Hepatocyte (in vitro differentiated cells): Measurements from ENCODE around the gene DOLPP1. TPM values are rescaled to one million over a fixed set of nuclear protein-coding genes. Genes with fewer than 3 reads are reported as not detected.

Experiments used
- DNase-seq: peaks from one replicate; pipeline ENCODE4 v3.0.0-alpha.2; 2016; ENCODE audit warnings: low spot score
- H2AFZ ChIP-seq: fragments of 200-600 bp; sonication (generic); 2 replicates; pipeline ENCODE4 v1.6.0; 2016; ENCODE audit warnings: antibody characterized with exemption, mild to moderate bottlenecking
- H3K27ac ChIP-seq: fragments of 200-600 bp; sonication (generic); 2 replicates; pipeline ENCODE4 v1.5.1; 2016; ENCODE audit warnings: mild to moderate bottlenecking
- H3K27me3 ChIP-seq: fragments of 200-600 bp; sonication (generic); 2 replicates; pipeline ENCODE4 v1.6.1; 2016
- H3K36me3 ChIP-seq: fragments of 200-600 bp; sonication (generic); replicated peaks from 2 replicates; pipeline ENCODE4 v1.5.1; 2016; ENCODE audit warnings: low read depth; ENCODE audit not compliant: insufficient read depth
- H3K4me1 ChIP-seq: fragments of 200-600 bp; sonication (generic); 2 replicates; pipeline ENCODE4 v1.5.1; 2016; ENCODE audit warnings: mild to moderate bottlenecking, moderate library complexity; ENCODE audit not compliant: insufficient read depth
- H3K4me2 ChIP-seq: fragments of 200-600 bp; sonication (generic); 2 replicates; pipeline ENCODE4 v1.6.0; 2016
- H3K4me3 ChIP-seq: fragments of 200-600 bp; sonication (generic); 2 replicates; pipeline ENCODE4 v1.5.1; 2016; ENCODE audit warnings: mild to moderate bottlenecking
- H3K79me2 ChIP-seq: fragments of 200-600 bp; sonication (generic); 2 replicates; pipeline ENCODE4 v1.6.0; 2017; ENCODE audit warnings: mild to moderate bottlenecking
- H3K9me2 ChIP-seq: fragments of 200-600 bp; sonication (generic); replicated peaks from 2 replicates; pipeline ENCODE4 v1.6.0; 2017; ENCODE audit warnings: mild to moderate bottlenecking; ENCODE audit not compliant: insufficient read depth
- H3K9me3 ChIP-seq: fragments of 200-600 bp; sonication (generic); 2 replicates; pipeline ENCODE4 v1.5.1; 2016; ENCODE audit warnings: low read depth, mild to moderate bottlenecking
- H4K20me1 ChIP-seq: fragments of 200-600 bp; sonication (generic); 2 replicates; pipeline ENCODE4 v1.6.0; 2016; ENCODE audit warnings: mild to moderate bottlenecking; ENCODE audit not compliant: insufficient read depth, poor library complexity, severe bottlenecking
- CTCF ChIP-seq: fragments of 200-600 bp; sonication (generic); IDR thresholded peaks from 2 replicates; pipeline ENCODE4 v1.5.1; 2016; ENCODE audit warnings: antibody characterized with exemption, mild to moderate bottlenecking; ENCODE audit not compliant: poor library complexity
- EZH2 ChIP-seq: fragments of 200-600 bp; sonication (generic); IDR thresholded peaks from 2 replicates; pipeline ENCODE4 v1.6.1; 2016; ENCODE audit warnings: antibody characterized with exemption, mild to moderate bottlenecking, borderline replicate concordance
- EZH2phosphoT487 ChIP-seq: fragments of 200-600 bp; sonication (generic); IDR thresholded peaks from one replicate; pipeline ENCODE4 v1.6.1; 2018; ENCODE audit warnings: antibody characterized with exemption, mild to moderate bottlenecking, low read depth, moderate library complexity; ENCODE audit not compliant: unreplicated experiment, severe bottlenecking
- WGBS: methylation state at CpG from one replicate; pipeline ENCODE4 v1.1.6; 2016; ENCODE audit warnings: low lambda C conversion rate; ENCODE audit errors: missing lambda C conversion rate; 5-methylcytosine and 5-hydroxymethylcytosine counted together
- polyA plus RNA-seq: library from polyadenylated mRNA; unstranded; fragments of >200 nt; fragmentation: Nextera tagmentation; extraction: Ambion mirVana; gene quantifications from 2 replicates; pipeline ENCODE4 v1.2.1, GENCODE V29; 2016
- total RNA-seq: library from RNA; depleted of rRNA; stranded (reverse); fragments of >200 nt; gene quantifications from 2 replicates; pipeline ENCODE4 v1.2.3, GENCODE V29; 2014

Gene DOLPP1
- total and polyA plus RNA-seq, 2 experiments from 2014 or later = 16.2 to 20.6 TPM

GRCh38 chr9:129084087-129084486, 3.2 kb downstream of the DOLPP1 start:
- peaks cover 27% of the 10 kb centered on the region for H3K79me2 ChIP-seq
- no peak overlapping the region for H3K27ac ChIP-seq
- no peaks in the 10 kb centered on the region for H3K27me3 ChIP-seq
- peaks cover 5% of the 10 kb centered on the region for H3K4me1 ChIP-seq
- H3K9me3 ChIP-seq = no peaks in the 10 kb centered on the region
- no peak overlapping the region for H3K4me3 ChIP-seq
- H4K20me1 ChIP-seq = no peaks in the 10 kb centered on the region
- H3K36me3 ChIP-seq = no peaks in the 10 kb centered on the region
- WGBS = 90% methylated on average over 7 of the region's 7 CpGs
- DNase-seq = no peak
- no peaks in the 10 kb centered on the region for H3K9me2 ChIP-seq
- no peak for TF ChIP-seq EZH2phosphoT487
- TF ChIP-seq EZH2 = no peak
- TF ChIP-seq CTCF = no peak
- no peak overlapping the region for H3K4me2 ChIP-seq
- H2AFZ ChIP-seq = no peak overlapping the region

- H3K79me2 ChIP-seq = no peaks in the 10 kb centered on the region
- WGBS = 92% methylated on average over 15 of the region's 15 CpGs
- no peaks in the 10 kb centered on the region for H3K36me3 ChIP-seq
- H3K4me2 ChIP-seq = no peak overlapping the region
- no peaks in the 10 kb centered on the region for H4K20me1 ChIP-seq
- H3K4me1 ChIP-seq = no peaks in the 10 kb centered on the region
- no peaks in the 10 kb centered on the region for H3K9me2 ChIP-seq
- no peaks in the 10 kb centered on the region for H3K27me3 ChIP-seq
- no peaks in the 10 kb centered on the region for H3K9me3 ChIP-seq
- H2AFZ ChIP-seq = no peak overlapping the region
- no peak for DNase-seq
- TF ChIP-seq EZH2 (no peak), CTCF (no peak), EZH2phosphoT487 (no peak)
- no peak overlapping the region for H3K27ac ChIP-seq
- no peak overlapping the region for H3K4me3 ChIP-seq
Observed at GRCh38 chr9:129089246-129089645, 8.3 kb downstream of the DOLPP1 start.

GRCh38 chr9:129093602-129094386, 12.9 kb downstream of the DOLPP1 start:
- Histone ChIP-seq H3K9me3 (no peaks in the 10 kb centered on the region), H3K4me1 (no peaks in the 10 kb centered on the region), H3K9me2 (no peaks in the 10 kb centered on the region), H3K79me2 (no peaks in the 10 kb centered on the region), H3K27ac (no peak overlapping the region), H3K27me3 (no peaks in the 10 kb centered on the region), H3K4me2 (no peak overlapping the region), H3K36me3 (no peaks in the 10 kb centered on the region), H3K4me3 (no peak overlapping the region), H2AFZ (no peak overlapping the region), H4K20me1 (no peaks in the 10 kb centered on the region)
- WGBS = 83% methylated on average over 20 of the region's 20 CpGs
- DNase-seq = no peak
- TF ChIP-seq EZH2 = no peak
- no peak for TF ChIP-seq CTCF
- TF ChIP-seq EZH2phosphoT487 = no peak
